Astrocyte of the cerebellum (primary cell): ENCODE data around the gene LMO7.
A peak's percentile ranks its signal among the peaks of the same experiment; 100 is the strongest.
"Not testable (repeated sequence)": the region's sequence is repeated elsewhere in the genome, so short reads cannot be mapped to it uniquely, and the experiment has no call there.

Experiments
- DNase-seq: peaks from one replicate; pipeline ENCODE4 v3.0.0-alpha.2; 2011; ENCODE audit warnings: low read depth
- H3K4me3 ChIP-seq: 2 replicates; pipeline ENCODE4 v1.5.1; 2011; ENCODE audit warnings: mild to moderate bottlenecking, low read depth, low read length, moderate library complexity
- in situ Hi-C: cut with HindIII; loops from 2 replicates; pipeline ENCODE4 v1.10.0; 2017; ENCODE audit warnings: low sequenced_read_pairs
- TF ChIP-seq, protein P1 (sequence below): IDR thresholded peaks from 2 replicates; pipeline ENCODE4 v1.5.1; 2012; ENCODE audit warnings: low read length, low read depth, moderate library complexity, mild to moderate bottlenecking; ENCODE audit errors: missing control alignments

Gene LMO7

GRCh38 chr13:75785130-75785529, 149.0 kb downstream of the LMO7 start:
- in situ Hi-C loops, result no loop called here

GRCh38 chr13:75787249-75787928, 151.3 kb downstream of the LMO7 start:
- H3K4me3 ChIP-seq, result no peak overlapping the region
- in situ Hi-C loops, result no loop called here
- no peak for DNase-seq
- TF ChIP-seq, protein P1, sequence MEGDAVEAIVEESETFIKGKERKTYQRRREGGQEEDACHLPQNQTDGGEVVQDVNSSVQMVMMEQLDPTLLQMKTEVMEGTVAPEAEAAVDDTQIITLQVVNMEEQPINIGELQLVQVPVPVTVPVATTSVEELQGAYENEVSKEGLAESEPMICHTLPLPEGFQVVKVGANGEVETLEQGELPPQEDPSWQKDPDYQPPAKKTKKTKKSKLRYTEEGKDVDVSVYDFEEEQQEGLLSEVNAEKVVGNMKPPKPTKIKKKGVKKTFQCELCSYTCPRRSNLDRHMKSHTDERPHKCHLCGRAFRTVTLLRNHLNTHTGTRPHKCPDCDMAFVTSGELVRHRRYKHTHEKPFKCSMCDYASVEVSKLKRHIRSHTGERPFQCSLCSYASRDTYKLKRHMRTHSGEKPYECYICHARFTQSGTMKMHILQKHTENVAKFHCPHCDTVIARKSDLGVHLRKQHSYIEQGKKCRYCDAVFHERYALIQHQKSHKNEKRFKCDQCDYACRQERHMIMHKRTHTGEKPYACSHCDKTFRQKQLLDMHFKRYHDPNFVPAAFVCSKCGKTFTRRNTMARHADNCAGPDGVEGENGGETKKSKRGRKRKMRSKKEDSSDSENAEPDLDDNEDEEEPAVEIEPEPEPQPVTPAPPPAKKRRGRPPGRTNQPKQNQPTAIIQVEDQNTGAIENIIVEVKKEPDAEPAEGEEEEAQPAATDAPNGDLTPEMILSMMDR, result no peak

More at GRCh38 chr13:75785130-75785529, 149.0 kb downstream of the LMO7 start:
- TF ChIP-seq, protein P1, result no peak
- no peak overlapping the region for H3K4me3 ChIP-seq
- DNase-seq, result no peak

- TF ChIP-seq, protein P1, result no peak
- no peak overlapping the region for H3K4me3 ChIP-seq
- in situ Hi-C loops, result no loop called here
- peak; percentile 31 for DNase-seq
Observed at GRCh38 chr13:75788481-75788981, 152.4 kb downstream of the LMO7 start.

- DNase-seq, result no peak
- H3K4me3 ChIP-seq, result no peak overlapping the region
- in situ Hi-C loops, result no loop called here
- TF ChIP-seq, protein P1, result no peak
Observed at GRCh38 chr13:75789451-75790197, 153.5 kb downstream of the LMO7 start.

- no peak for DNase-seq
- in situ Hi-C loops, result no loop called here
- no peak overlapping the region for H3K4me3 ChIP-seq
- TF ChIP-seq, protein P1, result no peak
Observed at GRCh38 chr13:75790198-75790970, 154.3 kb downstream of the LMO7 start.

- TF ChIP-seq, protein P1, result no peak
- in situ Hi-C loops, result no loop called here
- no peak for DNase-seq
- no peak overlapping the region for H3K4me3 ChIP-seq
Observed at GRCh38 chr13:75792526-75793187, 156.5 kb downstream of the LMO7 start.

DNA sequence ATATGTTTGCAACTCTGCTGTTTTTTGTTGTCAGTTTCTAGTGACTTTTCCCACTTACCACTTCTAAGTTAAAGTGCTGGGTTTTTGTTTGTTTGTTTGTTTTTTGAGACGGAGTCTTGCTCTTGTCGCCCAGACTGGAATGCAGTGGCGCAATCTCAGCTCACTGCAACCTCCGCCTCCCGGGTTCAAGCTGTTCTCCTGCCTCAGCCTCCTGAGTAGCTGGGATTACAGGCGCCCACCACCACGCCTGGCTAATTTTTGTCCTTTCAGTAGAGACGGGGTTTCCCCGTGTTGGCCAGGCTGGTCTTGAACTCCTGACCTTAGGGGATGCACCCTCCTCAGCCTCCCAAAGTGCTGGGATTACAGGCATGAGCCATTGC, 157.0 kb downstream of the LMO7 start:
- in situ Hi-C loops, DNase-seq, H3K4me3 ChIP-seq: not testable (repeated sequence)
